NCI-H748 treated with DMSO at 0.1 percent for 48 hours (cell line): ENCODE results near the gene IDH2.
A peak's percentile ranks its signal among the peaks of the same experiment; 100 is the strongest.
"Not testable (repeated sequence)": the region's sequence is repeated elsewhere in the genome, so short reads cannot be mapped to it uniquely, and the experiment has no call there.

ENCODE experiments used
- DNase-seq: peaks from one replicate; lab custom pipeline; 2025; lab: John Stamatoyannopoulos, UW

Gene IDH2

DNA sequence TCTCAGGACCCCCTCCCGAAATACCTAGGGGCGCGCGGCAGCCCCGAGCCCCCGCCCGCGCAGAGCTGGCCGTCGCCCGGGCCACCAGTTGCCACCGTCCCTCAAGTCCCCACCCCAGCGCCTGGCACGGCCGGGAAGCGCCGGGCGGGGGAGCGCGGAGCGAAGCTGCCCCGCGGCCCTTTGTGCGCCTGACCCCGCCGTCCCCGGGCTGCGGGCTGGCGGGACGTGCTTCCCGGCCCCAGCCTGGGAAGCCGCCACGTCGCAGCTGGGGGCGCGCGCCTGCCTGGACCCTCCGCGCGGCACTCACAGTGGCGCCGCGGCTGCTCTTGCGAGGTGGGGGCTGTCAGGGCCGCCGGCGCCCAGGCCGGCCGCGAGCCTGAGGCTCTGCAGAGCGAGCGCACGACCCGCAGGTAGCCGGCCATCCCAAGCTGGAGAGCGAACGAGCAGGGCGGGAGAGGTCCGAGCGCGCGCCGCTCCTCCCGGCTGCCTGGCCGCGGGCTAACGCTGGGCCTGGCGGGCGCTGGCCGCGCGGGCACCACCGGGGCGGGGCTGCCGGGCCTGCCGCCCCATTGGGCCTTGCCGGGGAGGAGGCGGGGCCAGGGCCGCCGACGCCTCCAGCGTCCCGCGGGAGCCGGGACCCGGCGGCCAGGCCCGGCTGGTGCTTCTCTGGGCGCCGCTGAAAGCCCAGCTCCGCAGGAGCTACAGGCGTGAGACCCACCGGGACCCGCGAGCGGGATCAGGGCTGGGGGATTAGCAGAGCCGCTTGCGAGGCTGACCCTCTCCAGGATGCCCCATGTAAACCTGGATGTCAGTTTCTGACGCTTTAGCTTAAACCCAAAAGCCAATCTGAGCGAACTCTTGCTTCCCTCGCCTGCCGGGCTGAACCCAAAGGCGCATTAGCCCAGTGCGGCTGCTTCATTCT, at the start of gene IDH2:
Gene IDH2 (minus strand): TSS at position 500 of the 922 bp plus-strand sequence. CDS start 78 bp downstream, at position 422.
- peak; percentile 37 for DNase-seq

DNA sequence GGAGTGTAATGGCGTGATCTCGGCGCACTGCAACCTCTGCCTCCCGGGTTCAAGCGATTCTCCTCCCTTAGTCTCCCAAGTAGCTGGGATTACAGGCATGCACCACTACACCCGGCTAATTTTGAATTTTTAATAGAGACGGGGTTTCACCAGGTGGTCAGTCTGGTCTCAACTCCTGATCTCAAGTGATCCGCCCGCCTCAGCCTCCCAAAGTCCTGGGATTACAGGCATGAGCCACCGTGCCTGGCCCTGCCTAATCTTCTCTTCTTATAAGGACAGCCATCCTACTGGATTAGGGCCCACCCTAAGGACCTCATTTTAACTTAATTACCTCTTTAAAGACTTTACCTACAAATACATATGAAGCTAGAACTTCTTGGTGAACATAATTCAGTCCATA, 48.3 kb upstream of the IDH2 start:
- DNase-seq, result not testable (repeated sequence)

DNA sequence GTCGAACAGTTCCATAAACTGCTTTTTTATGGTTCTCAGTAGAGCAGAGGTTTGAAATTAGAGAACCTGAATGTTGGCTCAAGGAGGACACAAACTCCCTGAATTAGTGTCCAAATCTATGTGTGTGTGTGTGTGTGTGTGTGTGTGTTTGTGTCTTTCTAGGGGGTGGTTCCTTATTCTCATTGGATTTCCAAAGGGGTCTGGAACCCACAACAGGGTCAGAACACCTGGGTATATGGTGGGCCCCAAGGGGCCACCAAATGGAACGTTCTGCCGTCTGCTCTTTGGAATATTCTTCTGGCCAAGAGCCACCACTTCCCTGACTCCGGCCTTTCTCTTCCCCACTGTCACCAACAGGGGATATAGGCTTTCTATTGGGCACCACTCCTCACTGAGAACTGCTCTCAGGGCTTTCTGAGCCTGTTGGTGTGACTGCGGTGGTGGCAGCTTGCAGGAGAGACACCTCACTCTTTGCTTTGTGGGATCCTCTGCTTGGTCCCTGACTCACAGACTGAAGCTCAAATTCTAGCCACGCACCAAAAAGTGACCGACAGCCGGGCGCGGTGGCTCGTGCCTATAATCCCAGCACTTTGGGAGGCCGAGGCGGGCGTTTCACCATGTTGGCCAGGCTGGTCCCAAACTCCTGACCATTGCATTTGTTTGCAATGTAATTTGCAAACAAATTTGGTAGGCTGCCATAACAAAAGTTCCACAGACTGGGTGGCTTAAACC, 47.5 kb upstream of the IDH2 start:
- DNase-seq, result no peak

DNA sequence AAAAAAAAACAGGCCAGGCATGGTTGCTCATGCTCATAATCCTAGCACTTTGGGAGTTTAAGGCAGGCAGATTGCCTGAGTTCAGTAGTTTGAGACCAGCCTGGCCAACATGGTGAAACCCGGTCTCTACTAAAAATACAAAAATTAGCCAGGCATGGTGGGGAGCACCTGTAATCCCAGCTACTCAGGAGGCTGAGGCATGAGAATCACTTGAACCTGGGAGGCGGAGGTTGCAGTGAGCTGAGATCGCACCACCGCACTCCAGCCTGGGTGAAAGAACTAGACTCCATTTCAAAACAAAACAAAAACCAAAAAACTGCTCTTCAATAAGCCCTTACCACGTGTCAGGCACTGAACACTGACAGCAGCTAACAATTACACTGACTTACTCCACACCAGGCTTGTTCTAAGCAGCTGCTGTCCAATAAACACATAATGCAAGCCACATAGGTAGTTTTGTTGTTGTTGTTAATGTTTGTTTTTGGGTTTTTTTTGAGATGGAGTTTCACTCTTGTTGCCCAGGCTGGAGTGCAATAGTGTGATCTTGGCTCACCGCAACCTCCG, 44.0 kb upstream of the IDH2 start:
- not testable (repeated sequence) for DNase-seq

DNA sequence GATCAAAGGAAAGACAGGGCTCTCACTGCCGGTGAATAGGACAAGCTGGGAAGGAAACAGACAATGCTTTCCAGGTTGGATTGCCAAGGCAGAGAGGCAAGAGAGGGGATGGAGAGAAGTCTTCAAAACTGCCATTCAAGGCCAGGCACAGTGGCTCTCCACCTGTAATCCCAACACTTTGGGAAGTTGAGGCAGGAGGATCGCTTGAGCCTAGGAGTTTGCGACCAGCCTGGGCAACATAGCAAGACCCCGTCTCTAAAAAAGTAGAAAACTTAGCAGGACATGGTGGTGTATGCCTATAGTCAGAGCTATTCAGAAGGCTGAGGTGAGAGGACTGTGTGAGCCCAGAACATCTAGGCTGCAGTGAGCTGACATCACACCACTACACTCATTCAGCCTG, 43.5 kb upstream of the IDH2 start:
- DNase-seq, result no peak

DNA sequence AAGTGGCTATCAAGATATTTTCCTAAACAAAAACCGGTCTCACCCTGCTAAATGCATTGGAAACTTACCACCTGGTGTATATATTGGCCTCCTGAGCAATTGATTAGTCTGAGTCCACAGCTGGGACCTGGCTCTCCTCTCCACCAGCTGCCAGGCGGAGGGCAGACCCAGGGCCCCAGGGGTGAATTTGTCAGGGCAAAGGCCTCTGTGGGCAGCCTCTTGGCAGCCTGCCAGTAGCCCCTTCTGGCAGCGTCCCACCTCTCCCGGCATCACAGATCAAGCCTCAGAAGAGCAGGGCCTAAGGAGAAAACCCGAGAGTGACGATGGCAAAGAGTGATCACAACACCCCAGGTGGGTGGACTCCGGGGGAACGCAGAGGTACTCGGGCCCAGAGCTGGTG, 43.0 kb upstream of the IDH2 start:
- DNase-seq, result no peak

DNA sequence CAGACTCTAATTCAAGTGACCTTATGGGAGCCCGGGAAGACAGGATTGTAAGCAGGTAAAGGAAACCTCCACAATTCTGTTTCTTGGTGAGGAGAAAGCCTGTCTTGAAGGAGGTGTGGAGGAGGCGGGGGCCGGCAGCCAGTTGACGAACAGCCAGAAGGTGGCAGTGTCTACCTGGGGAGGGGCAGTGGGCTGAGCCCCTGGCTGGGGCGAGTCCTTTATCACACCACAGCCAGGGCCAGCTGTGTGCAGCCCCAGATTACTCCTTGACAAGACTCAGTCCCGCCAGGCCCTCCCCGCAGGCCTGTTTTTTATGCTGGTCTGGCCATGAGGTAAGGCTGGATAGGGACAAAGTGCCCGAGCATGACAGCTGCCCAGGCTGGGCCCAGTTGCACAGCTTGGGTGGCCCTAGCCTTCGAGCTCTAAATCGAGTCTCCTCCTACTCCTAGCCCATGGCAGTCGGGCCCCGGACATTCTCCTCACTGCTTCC, 40.9 kb upstream of the IDH2 start:
- DNase-seq, result peak; percentile 9

DNA sequence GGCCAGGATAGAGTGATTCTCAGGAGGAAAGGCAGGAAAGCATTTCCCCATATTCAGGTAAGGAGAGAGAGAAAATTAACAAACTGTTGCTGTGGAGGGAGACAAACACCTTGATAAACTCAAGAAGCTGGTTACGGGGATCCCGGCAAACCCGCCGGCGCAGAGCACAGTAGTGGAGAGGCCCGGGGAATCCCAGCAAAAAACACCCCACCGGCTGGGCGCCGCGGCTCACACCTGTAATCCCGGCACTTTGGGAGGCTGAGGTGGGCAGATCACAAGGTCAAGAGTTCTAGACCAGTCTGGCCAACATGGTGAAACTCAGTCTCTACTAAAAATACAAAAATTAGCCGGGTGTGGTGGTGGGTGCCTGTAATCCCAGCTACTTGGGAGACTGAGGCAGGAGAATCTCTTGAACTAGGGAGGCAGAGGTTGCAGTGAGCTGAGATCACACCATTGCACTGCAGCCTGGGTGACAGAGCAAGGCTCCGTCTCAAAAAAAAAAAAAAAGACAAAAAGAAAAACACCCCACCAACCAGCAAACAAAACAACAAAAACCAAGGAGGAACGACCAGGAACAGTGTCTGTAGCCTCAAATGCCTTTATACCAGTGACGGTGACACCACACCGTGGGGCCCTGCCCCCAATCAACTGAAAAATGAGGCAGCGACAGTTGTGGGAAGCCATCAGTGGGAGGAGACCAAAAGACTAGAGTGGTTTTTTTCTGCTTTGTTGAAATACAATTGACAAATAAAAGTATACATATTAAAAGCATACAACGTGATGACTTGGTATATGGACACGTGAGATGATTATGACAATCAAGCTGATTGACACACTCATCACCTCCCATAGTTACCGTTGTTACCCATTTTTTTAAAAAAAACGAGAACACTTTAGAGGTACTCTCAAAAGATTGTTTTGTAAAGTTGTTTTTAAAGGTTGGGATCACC, 40.2 kb upstream of the IDH2 start:
- no peak for DNase-seq

DNA sequence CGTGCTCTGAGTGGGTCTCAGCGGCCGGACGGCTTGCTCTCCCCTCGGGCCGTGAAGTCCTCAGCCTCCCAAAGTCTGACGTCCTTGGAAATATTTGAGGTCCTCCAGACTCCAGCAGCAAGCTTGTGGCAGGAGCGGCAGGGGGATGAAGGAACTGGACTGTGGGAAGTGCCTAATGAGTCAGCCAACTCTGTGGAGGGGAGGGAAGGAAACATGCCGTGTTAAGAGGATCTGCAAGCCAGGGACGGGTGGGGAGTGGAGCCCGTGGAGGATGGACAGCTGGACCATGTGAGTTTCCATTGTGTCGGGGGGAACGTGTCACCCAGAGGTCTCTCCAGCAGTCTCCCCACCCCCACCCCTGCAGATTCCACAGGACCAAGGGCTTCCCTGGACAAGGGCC, 39.4 kb upstream of the IDH2 start:
- DNase-seq, result no peak

DNA sequence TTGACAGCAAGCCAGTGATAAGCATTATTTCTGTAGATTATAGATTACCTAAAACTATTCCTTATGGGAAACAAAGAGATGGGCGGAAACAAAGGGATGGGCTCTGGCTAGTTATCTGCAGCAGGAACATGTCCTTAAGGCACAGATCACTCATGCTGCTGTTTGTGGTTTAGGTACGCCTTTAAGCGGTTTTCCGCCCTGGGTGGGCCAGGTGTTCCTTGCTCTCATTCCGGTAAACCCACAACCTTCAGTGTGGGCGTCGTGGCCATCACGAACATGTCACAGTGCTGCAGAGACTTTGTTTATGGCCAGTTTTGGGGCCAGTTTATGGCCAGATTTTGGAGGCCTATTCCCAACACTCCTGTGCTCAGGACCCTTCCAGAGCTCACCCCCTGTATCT, 37.3 kb upstream of the IDH2 start:
- not testable (repeated sequence) for DNase-seq

DNA sequence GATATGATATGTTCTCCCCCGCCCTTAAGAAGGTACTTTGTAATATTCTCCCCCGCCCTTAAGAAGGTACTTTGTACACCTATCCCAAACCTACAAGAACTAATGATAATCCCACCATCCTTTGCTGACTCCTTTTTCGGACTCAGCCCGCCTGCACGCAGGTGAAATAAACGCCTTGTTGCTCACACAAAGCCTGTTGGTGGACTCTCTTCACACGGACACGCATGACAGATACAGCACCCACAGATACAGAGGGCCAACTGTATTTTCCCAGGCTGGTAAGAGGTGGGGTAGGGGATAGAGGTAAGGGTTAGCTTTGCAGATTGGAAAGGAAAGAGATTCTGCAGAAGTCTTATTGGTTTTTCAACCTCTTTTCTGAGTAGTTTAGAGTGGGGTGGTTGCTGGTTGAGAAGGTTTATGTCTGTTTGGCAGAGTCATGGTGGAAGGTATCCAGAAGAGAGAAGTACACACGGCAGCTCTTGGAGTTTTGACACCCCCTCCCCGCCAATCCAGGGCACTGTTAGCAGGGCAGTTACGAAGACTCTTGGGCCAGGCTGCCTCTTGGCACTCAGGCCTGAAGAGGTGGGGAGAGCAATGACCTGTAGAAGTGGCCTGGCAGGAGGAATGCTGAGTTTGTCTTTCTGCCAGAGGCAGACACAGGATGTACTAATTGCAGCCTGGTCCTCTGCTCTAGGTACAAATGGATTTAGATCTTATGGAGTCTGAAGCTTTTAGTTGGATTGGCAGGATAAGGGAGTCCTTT, 36.0 kb upstream of the IDH2 start:
- DNase-seq, result no peak

DNA sequence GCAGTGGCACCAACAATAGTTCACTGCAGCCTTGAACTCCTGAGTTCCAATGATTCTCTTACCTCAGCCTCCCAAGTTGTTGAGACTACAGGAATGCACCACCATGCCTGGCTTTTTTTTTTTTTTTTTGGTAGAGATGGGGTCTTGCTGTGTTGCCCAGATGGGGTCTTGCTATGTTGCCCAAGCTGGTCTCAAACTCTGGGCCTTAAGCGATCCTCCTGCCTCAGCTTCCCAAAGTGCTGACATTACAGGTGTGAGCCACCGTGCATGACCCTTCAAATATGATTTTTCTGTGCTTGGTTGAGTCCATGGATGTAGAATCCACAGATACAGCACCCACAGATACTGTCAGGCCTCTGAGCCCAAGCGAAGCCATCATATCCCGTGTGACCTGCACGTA, 30.2 kb upstream of the IDH2 start:
- no peak for DNase-seq

DNA sequence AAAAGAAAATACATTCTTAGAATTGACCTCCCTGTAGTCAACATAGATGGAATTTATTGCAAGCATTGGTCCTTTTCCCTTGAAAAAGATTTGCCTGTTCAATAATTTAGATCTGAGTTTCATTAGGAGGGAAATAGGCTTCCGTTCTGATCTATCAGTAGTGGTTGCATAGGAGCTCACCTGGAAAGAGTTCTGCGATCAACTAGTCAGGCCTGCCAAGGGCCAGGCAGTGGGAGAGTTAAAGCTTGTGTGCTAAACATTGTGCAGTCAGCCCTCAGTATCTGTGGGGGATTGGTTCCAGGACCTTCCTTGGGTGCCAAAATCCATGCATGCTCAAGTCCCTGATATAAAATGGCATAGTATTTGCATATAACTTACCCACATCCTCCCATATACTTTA, 29.6 kb upstream of the IDH2 start:
- DNase-seq, result no peak

DNA sequence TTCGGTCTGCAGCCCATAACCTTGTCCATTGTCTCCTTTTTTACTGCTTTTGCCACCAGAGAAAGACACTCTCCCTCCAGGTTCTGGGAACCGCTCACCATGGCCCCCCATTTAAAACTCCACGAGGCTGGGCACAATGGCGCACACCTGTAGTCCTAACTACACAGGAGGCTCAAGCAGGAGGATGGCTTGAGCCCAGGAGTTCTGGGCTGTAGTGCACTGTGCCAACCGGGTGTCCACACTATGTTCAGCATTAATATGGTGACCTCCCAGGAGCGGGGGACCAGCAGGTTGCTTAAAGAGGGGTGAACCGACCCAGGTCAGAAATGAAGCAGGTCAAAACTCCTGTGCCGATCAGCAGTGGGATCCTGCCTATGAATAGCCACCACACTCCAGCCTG, 28.0 kb upstream of the IDH2 start:
- DNase-seq, result no peak

DNA sequence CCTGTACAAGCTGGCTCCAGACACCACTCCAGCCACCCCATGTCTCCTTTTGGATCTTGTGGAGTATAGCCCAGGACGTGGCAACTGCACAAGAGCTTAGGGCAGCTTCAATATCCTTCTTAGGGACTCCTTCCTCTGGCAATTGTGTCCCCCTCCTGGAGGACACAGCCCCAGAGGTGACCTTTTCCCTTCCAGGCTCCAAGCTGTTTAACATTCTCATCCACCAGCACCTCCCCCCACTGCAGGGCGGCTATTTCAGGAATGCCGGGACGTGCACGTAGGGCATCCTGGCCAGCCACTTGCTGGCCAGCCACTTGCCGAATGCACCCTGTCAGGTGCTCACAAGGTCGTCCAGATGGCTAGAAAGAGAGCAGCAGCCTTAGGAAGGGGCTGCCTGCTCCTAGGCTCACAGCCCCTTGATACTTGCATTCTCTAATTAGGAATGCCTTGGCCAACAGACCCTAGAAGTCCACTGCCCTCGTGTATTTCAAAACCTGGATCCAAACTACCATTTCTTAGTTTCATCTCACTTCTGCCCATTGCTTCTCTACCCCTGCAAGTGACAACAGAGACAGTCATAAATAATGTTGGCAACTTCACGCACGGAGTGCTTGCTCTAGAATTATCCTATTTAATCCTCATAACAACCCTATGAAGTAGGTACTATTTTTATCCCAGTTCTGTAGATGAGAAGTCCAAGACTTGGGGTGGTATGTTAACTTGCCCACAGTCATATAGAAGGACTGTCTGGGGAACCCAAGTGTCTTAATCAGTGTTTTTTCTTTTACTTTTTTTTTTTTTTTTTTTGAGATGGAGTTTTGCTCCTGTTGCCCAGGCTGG, 24.5 kb upstream of the IDH2 start:
- no peak for DNase-seq

DNA sequence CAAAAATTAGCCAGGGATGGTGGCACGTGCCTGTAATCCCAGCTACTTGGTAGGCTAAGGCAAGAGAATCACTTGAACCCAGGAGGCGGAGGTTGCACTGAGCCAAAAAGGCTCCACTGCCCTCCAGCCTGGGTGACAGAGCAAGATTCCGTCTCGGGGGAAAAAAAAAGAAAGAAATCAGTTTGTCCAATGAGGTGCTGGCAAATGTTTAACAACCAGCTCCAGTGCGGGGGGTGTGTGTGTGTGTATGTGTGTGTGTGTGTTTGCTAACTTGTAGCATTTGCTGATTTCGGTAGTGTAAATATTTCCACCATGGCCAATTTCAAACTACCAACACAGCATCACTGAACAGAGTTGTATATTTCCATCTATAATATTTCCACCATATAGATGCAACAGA, 23.8 kb upstream of the IDH2 start:
- DNase-seq, result no peak

DNA sequence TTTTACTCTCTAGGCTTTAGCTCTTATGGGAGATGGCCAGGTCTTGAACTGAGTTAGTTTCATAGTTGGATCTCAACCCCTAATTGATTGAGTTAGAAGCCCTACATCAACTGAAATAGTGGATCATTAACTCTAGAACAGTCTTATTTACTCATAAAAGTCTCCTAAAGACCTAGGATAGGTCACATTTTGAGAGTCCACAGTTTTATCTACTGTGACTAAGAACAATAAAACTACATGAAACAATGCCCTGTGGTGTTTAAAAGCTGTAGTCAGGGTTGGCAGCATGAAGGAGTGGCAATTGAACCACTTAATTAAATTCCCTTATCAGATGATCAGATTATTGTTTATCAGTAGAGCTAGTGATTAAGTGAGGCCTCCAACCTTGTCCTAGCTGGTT, 22.2 kb upstream of the IDH2 start:
- DNase-seq, result no peak

DNA sequence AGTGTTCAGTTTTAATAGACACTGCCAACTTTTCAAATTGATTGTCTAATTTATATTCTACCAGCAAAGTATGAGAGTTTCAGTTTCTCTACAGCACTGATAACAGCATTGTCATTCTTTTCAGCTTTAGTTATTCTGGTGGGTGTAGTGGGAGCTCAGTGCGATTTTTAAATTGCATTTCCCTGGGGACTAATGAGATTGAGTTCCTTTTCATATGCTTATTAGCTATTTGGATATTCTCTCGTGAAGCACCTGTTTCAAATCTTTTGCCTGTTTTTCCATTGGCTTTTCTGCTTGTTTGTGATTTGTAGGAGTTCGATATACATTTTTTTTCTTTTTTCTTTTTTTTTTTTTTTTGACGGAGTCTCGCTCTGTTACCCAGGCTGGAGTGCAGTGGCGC, 18.8 kb upstream of the IDH2 start:
- DNase-seq, result no peak

DNA sequence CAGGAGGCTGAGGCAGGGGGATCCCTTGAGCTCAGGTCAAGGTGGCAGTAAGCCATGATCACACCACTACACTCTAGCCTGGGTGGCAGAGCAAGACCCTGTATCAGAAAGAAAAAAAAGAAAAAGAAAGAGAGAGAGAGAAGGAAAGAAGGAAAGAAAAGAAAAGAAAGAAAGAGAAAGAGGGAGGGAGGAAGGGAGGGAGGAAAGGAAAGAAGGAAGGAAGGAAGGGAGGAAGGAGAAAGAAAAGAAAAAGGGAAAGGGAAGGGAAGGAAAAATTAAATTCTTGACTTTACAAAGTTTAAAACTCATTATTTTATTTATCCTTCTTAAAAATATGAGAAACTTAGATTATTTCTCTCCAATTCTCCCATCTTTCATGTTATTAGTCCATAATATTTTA, 17.1 kb upstream of the IDH2 start:
- DNase-seq, result no peak

DNA sequence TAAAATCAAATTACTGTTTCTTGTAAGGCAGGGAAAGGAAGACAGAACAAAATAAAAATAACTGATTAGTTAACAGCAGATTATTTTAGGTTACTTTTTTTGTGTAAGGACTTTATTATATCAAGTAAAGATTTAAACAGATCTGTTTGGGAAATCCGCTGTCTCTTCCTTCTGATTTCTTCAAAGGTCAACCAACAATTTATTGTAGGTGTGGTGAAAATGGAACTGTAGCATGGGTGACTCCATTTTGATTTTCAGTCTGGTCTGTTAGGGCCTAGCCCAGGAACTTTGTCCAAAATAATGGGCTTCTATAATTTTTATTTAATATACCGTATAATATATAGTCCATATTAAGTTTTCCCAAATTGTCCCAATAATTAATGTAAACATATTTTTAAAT, 13.5 kb upstream of the IDH2 start:
- DNase-seq, result no peak
